Activated CD4-positive, alpha-beta memory T cell treated with anti-CD3 and anti-CD28 coated beads for 36 hours (primary cell): ENCODE measurements around the gene CHST11. TPM values are rescaled to one million over a fixed set of nuclear protein-coding genes. Genes with fewer than 3 reads are reported as not detected.

Source experiments
- CTCF ChIA-PET: fragments of 350-600 bp; sonication (Branson Sonifier 250); formaldehyde crosslinking; loops from one replicate; lab custom pipeline; 2021; ENCODE audit warnings: antibody characterized with exemption, inconsistent platforms; lab: Charles Lee
- POLR2A ChIA-PET: fragments of 350-600 bp; sonication (Branson Sonifier 250); formaldehyde crosslinking; loops from one replicate; lab custom pipeline; 2021; ENCODE audit warnings: antibody characterized with exemption; lab: Charles Lee
- DNase-seq: peaks from one replicate; pipeline ENCODE4 v3.0.0-alpha.2; 2020
- H3K27ac Mint-ChIP-seq: one replicate; pipeline ENCODE4 v1.8.0; 2021; ENCODE audit warnings: mixed read lengths
- H3K27me3 Mint-ChIP-seq: one replicate; pipeline ENCODE4 v1.8.0; 2021; ENCODE audit warnings: mixed read lengths
- H3K36me3 Mint-ChIP-seq: one replicate; pipeline ENCODE4 v1.8.0; 2021; ENCODE audit warnings: mixed read lengths
- H3K4me1 Mint-ChIP-seq: one replicate; pipeline ENCODE4 v1.8.0; 2021; ENCODE audit warnings: low read depth, mixed read lengths
- H3K4me3 Mint-ChIP-seq: one replicate; pipeline ENCODE4 v1.8.0; 2021; ENCODE audit warnings: mild to moderate bottlenecking, mixed read lengths
- H3K9me3 Mint-ChIP-seq: one replicate; pipeline ENCODE4 v1.8.0; 2021; ENCODE audit warnings: mixed read lengths
- intact Hi-C: fragments of 100-400 bp; cut with micrococcal nuclease; formaldehyde crosslinking; loops from one replicate; pipeline ENCODE4 v1.15.1; 2023
- total RNA-seq, 2 experiments: library from RNA; stranded (reverse); gene quantifications; one replicate each; pipeline ENCODE4 v1.2.3, GENCODE V29; 2021

CHST11 gene
- total RNA-seq, 2 experiments from 2014 or later: 58.3 to 59.0 TPM

DNA sequence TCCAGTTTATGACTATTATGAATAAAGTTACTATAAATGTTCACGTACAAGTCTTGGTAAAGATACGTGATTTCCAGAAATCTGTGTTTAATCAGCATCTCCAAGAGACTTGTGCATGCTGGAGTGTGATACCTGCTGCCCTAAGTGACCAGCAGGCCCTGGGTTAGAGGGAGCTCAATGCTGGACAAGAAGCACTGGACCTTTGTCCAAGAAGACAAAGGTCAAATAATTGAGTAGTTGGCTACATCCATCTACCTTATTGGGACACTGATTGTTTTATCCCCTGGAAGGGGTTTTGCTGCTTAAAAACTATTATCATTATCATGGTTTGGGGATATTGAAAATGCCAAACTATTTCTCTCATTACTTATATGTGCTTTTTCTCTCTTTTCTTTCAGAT lies 37.0 kb upstream of the CHST11 start:
- H3K4me3 Mint-ChIP-seq: no peak overlapping the region
- H3K4me1 Mint-ChIP-seq: peaks cover 8% of the 10 kb centered on the region
- peaks cover 2% of the 10 kb centered on the region for H3K36me3 Mint-ChIP-seq
- no peaks in the 10 kb centered on the region for H3K27me3 Mint-ChIP-seq
- DNase-seq: no peak
- ChIA-PET CTCF (interaction anchor here (1.8 kb wide), 1 partner anchor 38 kb away, joined by 7 read pairs; no protein-coding TSS in a partner anchor), POLR2A (no interaction called here)
- no peak overlapping the region for H3K27ac Mint-ChIP-seq
- intact Hi-C loops: no loop called here
- peaks cover 10% of the 10 kb centered on the region for H3K9me3 Mint-ChIP-seq

DNA sequence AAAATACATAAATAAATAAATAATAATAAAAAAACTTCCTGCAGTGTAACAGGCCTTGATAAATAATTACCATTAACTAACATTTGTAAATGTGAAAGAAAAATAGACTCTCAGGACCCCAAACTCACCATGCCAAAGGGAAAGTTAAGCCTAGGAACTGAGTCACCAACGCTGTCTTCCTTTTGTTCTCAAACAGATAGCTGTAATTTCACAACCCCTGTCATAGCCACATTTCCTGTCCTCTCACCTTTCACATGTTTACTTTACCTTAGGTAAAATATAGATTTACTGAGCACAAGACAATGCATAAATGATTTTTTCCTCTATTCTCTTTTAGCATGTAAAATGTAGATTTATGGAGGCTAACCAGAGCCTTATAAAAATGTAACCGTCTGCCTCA lies 35.9 kb upstream of the CHST11 start:
- Mint-ChIP-seq H3K9me3 (peaks cover 10% of the 10 kb centered on the region), H3K27ac (no peak overlapping the region), H3K36me3 (peaks cover 2% of the 10 kb centered on the region), H3K4me1 (peaks cover 8% of the 10 kb centered on the region), H3K27me3 (no peaks in the 10 kb centered on the region), H3K4me3 (no peak overlapping the region)
- DNase-seq: no peak
- ChIA-PET CTCF (interaction anchor here (0.7 to 1.8 kb wide), 5 partner anchors 36 to 274 kb away, joined by 3 to 7 read pairs (median 4); partner anchors contain the start of gene CHST11), POLR2A (no interaction called here)
- intact Hi-C loops: no loop called here

DNA sequence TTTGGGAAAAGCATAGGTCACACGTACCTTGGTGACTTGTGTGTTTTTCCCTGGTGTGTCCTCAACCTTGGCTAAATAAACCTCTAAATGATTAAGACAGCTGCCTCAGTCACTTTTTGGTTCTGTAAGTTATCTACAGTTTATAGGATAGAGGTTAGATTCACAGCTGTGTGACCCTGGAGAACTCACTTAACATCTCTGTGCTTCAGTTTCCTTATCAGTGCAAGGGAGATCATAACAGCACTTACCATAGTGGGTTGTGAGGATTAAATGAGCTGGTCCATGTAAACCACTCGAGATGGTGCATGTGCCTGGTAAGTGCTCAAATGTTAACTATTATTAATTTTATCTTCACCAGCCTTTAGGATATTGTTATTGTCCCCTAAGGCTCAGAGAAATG lies 35.4 kb upstream of the CHST11 start:
- no peak overlapping the region for H3K27ac Mint-ChIP-seq
- H3K9me3 Mint-ChIP-seq: peaks cover 10% of the 10 kb centered on the region
- no peak overlapping the region for H3K4me3 Mint-ChIP-seq
- peaks cover 8% of the 10 kb centered on the region for H3K4me1 Mint-ChIP-seq
- intact Hi-C loops: no loop called here
- DNase-seq: no peak
- H3K36me3 Mint-ChIP-seq: peaks cover 2% of the 10 kb centered on the region
- ChIA-PET POLR2A (no interaction called here), CTCF (interaction anchor here (0.9 to 1.7 kb wide), 3 partner anchors 36 to 274 kb away, joined by 3 to 4 read pairs (median 4); partner anchors contain the start of gene CHST11)
- no peaks in the 10 kb centered on the region for H3K27me3 Mint-ChIP-seq

DNA sequence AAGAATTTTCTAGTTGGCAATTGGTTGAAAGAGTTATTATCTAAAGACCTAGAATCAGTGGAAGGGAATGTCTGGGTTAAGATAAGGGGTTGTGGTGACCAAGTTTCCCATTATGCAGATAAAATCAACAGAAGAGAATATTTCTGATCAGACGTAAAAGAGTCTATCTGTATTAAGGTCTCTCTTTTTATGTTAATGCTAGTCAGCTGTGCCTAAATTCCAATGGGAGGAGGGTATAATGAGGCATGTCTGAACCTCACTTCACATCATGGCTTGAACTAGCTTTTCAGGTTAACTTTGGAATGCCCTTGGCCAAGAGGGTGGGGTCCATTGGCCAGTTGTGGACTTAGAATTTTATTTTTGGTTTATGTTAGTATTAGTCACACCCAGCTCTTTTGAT lies 34.3 kb upstream of the CHST11 start:
- Mint-ChIP-seq H3K4me3 (no peak overlapping the region), H3K9me3 (peaks cover 10% of the 10 kb centered on the region), H3K4me1 (peaks cover 10% of the 10 kb centered on the region), H3K27me3 (no peaks in the 10 kb centered on the region), H3K27ac (no peak overlapping the region), H3K36me3 (peaks cover 2% of the 10 kb centered on the region)
- ChIA-PET CTCF (interaction anchor here (0.8 kb wide), 1 partner anchor 16 kb away, joined by 3 read pairs; no protein-coding TSS in a partner anchor), POLR2A (no interaction called here)
- intact Hi-C loops: no loop called here
- DNase-seq: no peak

DNA sequence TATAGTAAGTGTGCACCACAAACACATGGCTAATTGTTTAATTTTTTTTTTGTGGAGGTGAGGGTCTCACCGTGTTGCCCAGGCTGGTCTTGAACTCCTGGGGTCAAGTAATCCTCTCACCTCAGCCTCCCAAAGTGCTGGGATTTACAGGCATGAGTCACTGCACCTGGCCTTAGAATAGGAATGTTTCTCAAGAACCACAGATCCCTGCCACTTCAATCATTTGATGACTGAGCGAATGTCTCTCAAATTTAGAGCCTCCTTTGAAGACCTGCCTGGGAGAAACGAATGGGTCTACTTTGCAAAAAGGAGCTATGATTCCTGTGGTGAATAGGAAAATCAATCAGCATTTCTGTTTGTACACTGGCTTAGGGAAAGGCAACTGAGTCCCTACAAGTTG lies 33.5 kb upstream of the CHST11 start:
- peaks cover 2% of the 10 kb centered on the region for H3K36me3 Mint-ChIP-seq
- CTCF ChIA-PET: no interaction called here
- H3K4me3 Mint-ChIP-seq: no peak overlapping the region
- no peak for DNase-seq
- POLR2A ChIA-PET: no interaction called here
- H3K27ac Mint-ChIP-seq: no peak overlapping the region
- intact Hi-C loops: no loop called here
- H3K9me3 Mint-ChIP-seq: peaks cover 11% of the 10 kb centered on the region
- no peaks in the 10 kb centered on the region for H3K27me3 Mint-ChIP-seq
- H3K4me1 Mint-ChIP-seq: peaks cover 13% of the 10 kb centered on the region

DNA sequence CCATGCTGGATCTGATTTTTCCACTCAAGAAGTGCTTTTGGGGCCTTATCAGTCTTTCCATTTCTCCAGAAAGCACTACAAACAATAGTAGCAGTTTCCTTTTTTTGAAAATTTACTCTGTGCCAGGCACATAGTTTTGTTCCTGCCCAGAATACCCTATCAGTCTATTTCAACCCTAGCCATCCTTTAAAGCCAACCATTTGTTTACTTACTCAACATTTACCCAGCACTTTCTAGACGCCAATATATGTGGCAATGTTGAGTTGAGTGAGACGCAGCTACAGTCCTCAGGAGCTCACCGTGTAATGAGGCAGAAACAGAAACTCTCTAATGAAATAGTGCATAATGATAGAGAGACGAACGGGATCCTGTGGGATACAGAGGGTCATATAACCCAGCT lies 32.9 kb upstream of the CHST11 start:
- no peak for DNase-seq
- CTCF ChIA-PET: no interaction called here
- Mint-ChIP-seq H3K27me3 (no peaks in the 10 kb centered on the region), H3K4me3 (no peak overlapping the region), H3K27ac (no peak overlapping the region), H3K9me3 (peaks cover 14% of the 10 kb centered on the region), H3K4me1 (peaks cover 13% of the 10 kb centered on the region), H3K36me3 (peaks cover 2% of the 10 kb centered on the region)
- intact Hi-C loops: no loop called here
- POLR2A ChIA-PET: no interaction called here

DNA sequence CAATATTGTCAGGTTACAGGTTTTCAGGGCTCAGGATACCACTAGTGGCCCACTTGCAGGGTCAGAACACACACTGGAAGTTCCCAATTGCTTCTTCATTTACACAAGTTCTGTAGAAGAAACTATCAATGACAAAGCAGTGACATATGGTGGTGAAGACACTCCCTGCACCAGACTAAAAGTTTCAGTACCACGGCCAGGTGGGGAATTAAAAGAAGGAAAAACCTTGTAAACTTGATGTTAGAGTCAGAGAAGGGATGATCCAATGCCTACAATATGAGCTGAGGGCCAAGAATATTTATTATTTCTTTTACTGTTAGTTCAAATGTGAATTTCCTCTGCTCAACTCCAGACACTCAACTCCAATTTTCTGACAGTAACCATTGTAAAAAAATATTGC lies 31.8 kb upstream of the CHST11 start:
- H3K9me3 Mint-ChIP-seq: peaks cover 14% of the 10 kb centered on the region
- H3K27me3 Mint-ChIP-seq: no peaks in the 10 kb centered on the region
- POLR2A ChIA-PET: no interaction called here
- H3K36me3 Mint-ChIP-seq: peaks cover 2% of the 10 kb centered on the region
- CTCF ChIA-PET: no interaction called here
- DNase-seq: no peak
- H3K4me1 Mint-ChIP-seq: peaks cover 13% of the 10 kb centered on the region
- H3K4me3 Mint-ChIP-seq: no peak overlapping the region
- no peak overlapping the region for H3K27ac Mint-ChIP-seq
- intact Hi-C loops: no loop called here

DNA sequence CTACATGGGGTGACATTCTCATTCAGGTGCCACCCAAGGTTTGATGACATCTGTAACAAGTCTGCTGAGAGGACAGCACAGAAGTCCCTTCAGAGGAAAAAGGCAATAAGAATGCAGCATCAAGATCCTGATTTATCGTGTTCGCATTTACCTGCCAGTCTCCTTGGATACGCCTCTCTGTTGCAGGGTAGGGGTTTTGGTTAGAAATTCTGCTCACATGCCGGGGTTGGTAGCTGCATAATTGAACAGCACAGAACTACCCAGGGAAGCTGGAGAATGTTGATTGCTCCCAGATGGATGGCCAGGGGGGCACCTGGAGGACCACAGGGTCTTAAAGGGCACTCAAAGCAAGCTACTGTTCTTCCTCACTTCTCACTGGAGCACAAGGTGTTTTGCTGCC lies 31.1 kb upstream of the CHST11 start:
- H3K27ac Mint-ChIP-seq: no peak overlapping the region
- H3K36me3 Mint-ChIP-seq: peaks cover 2% of the 10 kb centered on the region
- no peak overlapping the region for H3K4me3 Mint-ChIP-seq
- H3K9me3 Mint-ChIP-seq: peaks cover 14% of the 10 kb centered on the region
- ChIA-PET CTCF (no interaction called here), POLR2A (no interaction called here)
- peaks cover 13% of the 10 kb centered on the region for H3K4me1 Mint-ChIP-seq
- intact Hi-C loops: no loop called here
- H3K27me3 Mint-ChIP-seq: no peaks in the 10 kb centered on the region
- no peak for DNase-seq

DNA sequence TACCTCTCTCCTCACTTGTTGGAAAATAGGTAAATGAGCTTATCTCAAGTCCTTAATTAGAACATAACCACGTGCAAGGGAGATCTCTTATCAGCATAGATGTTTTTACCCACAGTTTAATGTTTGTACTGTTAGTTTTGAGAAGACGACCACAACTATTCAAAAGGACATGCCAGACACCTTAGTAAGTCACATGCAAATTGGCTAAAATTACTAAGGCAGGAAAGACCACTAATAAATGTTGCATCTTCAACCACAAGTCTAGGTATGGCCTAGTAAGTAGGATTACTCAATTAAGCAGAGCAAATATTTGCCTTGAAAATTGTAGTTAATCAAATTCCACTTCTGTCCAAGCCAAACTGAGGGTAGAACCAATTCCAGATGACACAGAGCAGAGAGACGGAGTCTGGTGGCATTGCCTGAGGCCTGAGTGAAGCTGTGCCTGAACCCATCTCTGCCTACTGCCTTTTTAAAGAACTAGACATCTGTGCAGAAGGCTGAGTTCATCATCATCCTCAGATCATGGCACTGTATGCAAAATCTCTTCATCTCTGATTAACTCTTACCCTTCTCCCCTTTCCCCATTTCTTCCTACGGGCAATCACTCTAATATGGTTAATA lies 29.7 kb upstream of the CHST11 start:
- H3K4me3 Mint-ChIP-seq: no peak overlapping the region
- H3K36me3 Mint-ChIP-seq: no peaks in the 10 kb centered on the region
- ChIA-PET POLR2A (no interaction called here), CTCF (interaction anchor here (0.5 to 1.4 kb wide), 4 partner anchors 29 to 297 kb away, joined by 3 read pairs; partner anchors contain the start of gene CHST11)
- no peak overlapping the region for H3K27ac Mint-ChIP-seq
- H3K4me1 Mint-ChIP-seq: peaks cover 6% of the 10 kb centered on the region
- peaks cover 12% of the 10 kb centered on the region for H3K9me3 Mint-ChIP-seq
- DNase-seq: no peak
- H3K27me3 Mint-ChIP-seq: no peaks in the 10 kb centered on the region
- intact Hi-C loops: no loop called here

DNA sequence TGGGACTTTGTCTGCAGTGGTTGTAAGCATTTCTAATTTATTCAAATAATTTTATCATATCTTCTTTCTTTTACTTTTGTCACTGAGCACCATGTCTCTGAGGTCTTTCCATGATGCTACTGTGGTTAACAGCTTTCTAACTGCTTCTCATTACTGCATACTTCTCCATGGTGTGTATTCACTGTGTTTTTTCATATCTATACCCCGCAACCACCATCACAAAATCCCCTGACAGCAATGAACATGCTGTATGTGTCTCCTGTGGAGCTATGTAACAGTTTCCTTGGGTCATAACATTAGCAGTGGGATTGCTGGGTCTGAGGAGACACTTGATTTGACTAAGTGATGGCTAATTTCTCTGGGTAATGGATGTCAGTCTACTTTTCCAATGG lies 29.2 kb upstream of the CHST11 start:
- CTCF ChIA-PET: interaction anchor here (0.5 to 1.4 kb wide), 4 partner anchors 29 to 298 kb away, joined by 3 read pairs; partner anchors contain the start of gene CHST11

DNA sequence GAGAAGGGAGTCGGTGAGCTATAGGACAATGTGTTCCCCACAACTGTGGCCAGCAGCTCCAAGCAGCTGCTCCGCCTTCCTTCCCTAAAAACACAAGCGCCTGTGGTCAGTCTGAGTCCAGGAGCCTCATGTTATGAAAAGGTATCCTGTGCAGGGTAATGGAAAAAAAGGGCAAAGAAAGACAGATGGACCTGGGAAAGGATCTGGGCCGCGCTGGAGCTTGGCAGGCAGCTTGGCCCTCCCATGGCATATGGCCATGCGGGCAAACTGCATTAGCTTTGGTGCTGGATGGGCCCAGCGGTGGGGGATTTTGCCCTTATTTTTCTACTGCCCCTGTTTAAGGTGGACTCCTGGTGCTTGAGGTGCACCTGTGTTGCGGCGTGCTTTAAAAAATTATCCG lies 23.7 kb upstream of the CHST11 start:
- Mint-ChIP-seq H3K9me3 (peaks cover 4% of the 10 kb centered on the region), H3K27me3 (no peaks in the 10 kb centered on the region), H3K36me3 (no peaks in the 10 kb centered on the region), H3K4me1 (peaks cover 2% of the 10 kb centered on the region), H3K27ac (no peak overlapping the region), H3K4me3 (no peak overlapping the region)
- POLR2A ChIA-PET: no interaction called here
- CTCF ChIA-PET: no interaction called here
- DNase-seq: no peak
- intact Hi-C loops: no loop called here

More for the DNA sequence above, 29.2 kb upstream of the CHST11 start:
- no peaks in the 10 kb centered on the region for H3K36me3 Mint-ChIP-seq
- POLR2A ChIA-PET: no interaction called here
- no peak for DNase-seq
- H3K9me3 Mint-ChIP-seq: peaks cover 7% of the 10 kb centered on the region
- H3K27me3 Mint-ChIP-seq: no peaks in the 10 kb centered on the region
- no peak overlapping the region for H3K27ac Mint-ChIP-seq
- intact Hi-C loops: no loop called here
- peaks cover 6% of the 10 kb centered on the region for H3K4me1 Mint-ChIP-seq
- H3K4me3 Mint-ChIP-seq: no peak overlapping the region

DNA sequence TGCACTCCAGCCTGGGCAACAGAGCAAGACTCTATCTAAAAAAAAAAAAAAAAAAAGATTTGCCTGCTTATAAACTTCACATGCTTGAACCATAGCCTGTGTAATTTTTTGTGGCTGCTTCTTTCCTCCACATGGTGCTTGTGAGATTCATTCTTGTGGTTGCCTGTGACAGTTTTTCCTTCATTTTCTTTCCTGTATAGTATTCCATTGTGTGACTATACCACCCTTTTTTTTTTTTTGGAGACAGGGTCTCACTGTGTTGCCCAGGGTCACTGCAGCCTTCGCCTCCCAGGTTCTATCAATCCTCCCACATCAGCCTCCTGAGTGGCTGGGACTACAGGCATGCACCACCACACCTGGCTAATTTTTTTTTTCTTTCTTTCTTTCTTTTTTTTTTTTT lies 22.6 kb upstream of the CHST11 start:
- H3K9me3 Mint-ChIP-seq: no peaks in the 10 kb centered on the region
- intact Hi-C loops: no loop called here
- ChIA-PET CTCF (no interaction called here), POLR2A (no interaction called here)
- DNase-seq: no peak
- H3K4me3 Mint-ChIP-seq: no peak overlapping the region
- peaks cover 2% of the 10 kb centered on the region for H3K4me1 Mint-ChIP-seq
- no peak overlapping the region for H3K27ac Mint-ChIP-seq
- H3K36me3 Mint-ChIP-seq: no peaks in the 10 kb centered on the region
- H3K27me3 Mint-ChIP-seq: no peaks in the 10 kb centered on the region

DNA sequence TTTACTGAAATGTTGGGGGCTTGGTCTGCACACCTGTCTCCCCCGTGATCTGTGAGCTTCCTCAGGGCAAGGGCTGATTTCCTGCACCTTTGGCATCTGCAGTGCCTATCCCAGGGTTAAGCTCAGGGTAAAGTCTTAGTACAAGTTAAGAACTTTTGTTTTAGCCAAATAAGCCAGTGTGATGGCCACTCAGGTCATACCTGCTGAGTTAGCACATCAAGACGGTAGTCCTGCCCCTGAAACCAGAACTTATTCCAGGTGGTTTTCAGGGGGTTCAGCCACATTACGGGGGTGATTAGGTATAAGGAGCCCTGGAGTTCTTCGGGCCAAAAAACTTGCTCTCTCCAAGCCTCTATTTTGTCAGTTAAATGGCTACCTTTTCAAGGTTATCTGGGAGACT lies 21.6 kb upstream of the CHST11 start:
- intact Hi-C loops: no loop called here
- H3K27ac Mint-ChIP-seq: no peak overlapping the region
- CTCF ChIA-PET: interaction anchor here (0.8 to 1.0 kb wide), 2 partner anchors 53 to 330 kb away, joined by 3 to 4 read pairs; no protein-coding TSS in a partner anchor

More for the DNA sequence above, 21.6 kb upstream of the CHST11 start:
- Mint-ChIP-seq H3K9me3 (no peaks in the 10 kb centered on the region), H3K36me3 (no peaks in the 10 kb centered on the region), H3K27me3 (no peaks in the 10 kb centered on the region), H3K4me3 (no peak overlapping the region), H3K4me1 (peaks cover 2% of the 10 kb centered on the region)
- no peak for DNase-seq
- POLR2A ChIA-PET: interaction anchor here (0.6 to 1.0 kb wide), 2 partner anchors 94 to 211 kb away, joined by 3 read pairs; no protein-coding TSS in a partner anchor
